SK-N-MC (cell line): ENCODE measurements around the gene IFTAP.
"Not testable (repeated sequence)": the region's sequence is repeated elsewhere in the genome, so short reads cannot be mapped to it uniquely, and the experiment has no call there.

Experiments
- DNase-seq: peaks from one replicate; pipeline ENCODE4 v3.0.0-alpha.2; 2011; ENCODE audit warnings: low read depth, low spot score
- H3K27ac ChIP-seq: fragments of 200-600 bp; sonication (generic); 2 replicates; pipeline ENCODE4 v1.5.1; 2016; ENCODE audit warnings: mixed run types
- H3K36me3 ChIP-seq: fragments of 200-600 bp; sonication (generic); 2 replicates; pipeline ENCODE4 v1.6.1; 2017; ENCODE audit warnings: antibody characterized with exemption, low read length, mixed read lengths; ENCODE audit not compliant: insufficient read depth
- H3K4me3 ChIP-seq: fragments of 200-600 bp; sonication (generic); 2 replicates; pipeline ENCODE4 v1.5.1; 2016
- H3K9ac ChIP-seq: fragments of 200-600 bp; sonication (generic); 2 replicates; pipeline ENCODE4 v1.8.0; 2017; ENCODE audit warnings: mixed run types, mixed read lengths; ENCODE audit not compliant: insufficient read length
- H3K9me3 ChIP-seq: fragments of 200-600 bp; sonication (generic); 2 replicates; pipeline ENCODE4 v1.6.1; 2017; ENCODE audit warnings: low read depth, mild to moderate bottlenecking, antibody characterized with exemption, low read length, moderate library complexity, mixed read lengths
- EZH2 ChIP-seq: fragments of 200-600 bp; sonication (generic); IDR thresholded peaks from one replicate; pipeline ENCODE4 v1.6.1; 2017; ENCODE audit warnings: antibody characterized with exemption
- FOXP2 ChIP-seq: optimal IDR thresholded peaks from 2 replicates; pipeline ENCODE3; 2011; ENCODE audit warnings: mild to moderate bottlenecking, moderate library complexity; ENCODE audit not compliant: insufficient read depth; ENCODE audit errors: extremely low read length, control extremely low read depth
- POLR2AphosphoS5 ChIP-seq: IDR thresholded peaks from 2 replicates; pipeline ENCODE4 v1.6.1; 2012; ENCODE audit warnings: mild to moderate bottlenecking, low read depth, low read length, borderline replicate concordance

The IFTAP gene, protein sequence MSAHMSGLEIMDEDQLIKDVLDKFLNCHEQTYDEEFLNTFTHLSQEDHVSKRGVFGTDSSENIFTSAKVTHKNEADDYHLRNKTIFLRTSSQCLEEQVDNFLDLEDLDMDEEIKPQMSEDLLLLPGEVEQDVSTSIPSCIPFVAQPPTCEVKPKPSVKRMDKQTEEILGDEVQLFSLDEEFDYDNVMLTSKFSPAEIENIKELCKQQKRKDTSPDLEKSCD

DNA sequence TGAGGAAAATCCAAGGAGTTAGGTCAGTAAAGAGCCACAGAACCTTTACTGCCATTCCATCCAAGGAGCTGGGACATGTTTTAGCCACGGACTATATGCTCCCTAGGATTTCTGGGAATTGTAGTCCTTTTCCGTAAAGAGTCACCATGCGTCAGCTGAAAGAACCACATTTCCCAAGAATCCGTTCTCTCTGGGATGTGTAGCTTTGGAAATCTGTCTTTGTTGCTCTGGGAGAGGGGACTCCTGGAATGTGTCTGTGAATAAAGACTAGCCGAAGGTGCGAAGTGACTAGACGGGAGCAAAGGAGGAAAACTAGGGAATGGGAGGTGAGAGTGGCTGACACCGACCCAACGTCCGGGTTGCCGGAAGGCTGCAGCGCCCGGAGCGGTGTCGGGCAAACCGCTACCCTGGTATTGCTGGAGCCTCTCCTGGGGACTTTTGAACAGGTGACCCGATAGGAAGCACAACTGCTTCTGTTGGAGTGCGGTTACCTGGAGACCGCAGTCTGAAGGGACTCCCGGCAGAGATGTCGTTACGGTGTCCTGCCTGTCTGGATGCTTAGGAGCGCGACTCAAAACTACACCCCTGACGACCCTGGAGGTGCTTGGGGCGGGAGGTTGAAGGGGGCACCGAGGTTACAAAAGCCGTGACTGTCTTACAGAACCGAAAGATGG is at the start of gene IFTAP:
Gene IFTAP (plus strand): TSS at position 187 of the 674 bp plus-strand sequence. CDS start 15,602 bp downstream, outside the sequence.
- no peak for TF ChIP-seq FOXP2
- peak; percentile 74 for TF ChIP-seq POLR2AphosphoS5
- H3K36me3 ChIP-seq = no peaks in the 10 kb centered on the region
- no peaks in the 10 kb centered on the region for H3K9me3 ChIP-seq
- no peak within 1 kb of the TSS for H3K27ac ChIP-seq
- H3K9ac ChIP-seq = peak within 1 kb of the TSS; percentile 81
- peak within 1 kb of the TSS; percentile 92 for H3K4me3 ChIP-seq
- DNase-seq = peak; percentile 90

DNA sequence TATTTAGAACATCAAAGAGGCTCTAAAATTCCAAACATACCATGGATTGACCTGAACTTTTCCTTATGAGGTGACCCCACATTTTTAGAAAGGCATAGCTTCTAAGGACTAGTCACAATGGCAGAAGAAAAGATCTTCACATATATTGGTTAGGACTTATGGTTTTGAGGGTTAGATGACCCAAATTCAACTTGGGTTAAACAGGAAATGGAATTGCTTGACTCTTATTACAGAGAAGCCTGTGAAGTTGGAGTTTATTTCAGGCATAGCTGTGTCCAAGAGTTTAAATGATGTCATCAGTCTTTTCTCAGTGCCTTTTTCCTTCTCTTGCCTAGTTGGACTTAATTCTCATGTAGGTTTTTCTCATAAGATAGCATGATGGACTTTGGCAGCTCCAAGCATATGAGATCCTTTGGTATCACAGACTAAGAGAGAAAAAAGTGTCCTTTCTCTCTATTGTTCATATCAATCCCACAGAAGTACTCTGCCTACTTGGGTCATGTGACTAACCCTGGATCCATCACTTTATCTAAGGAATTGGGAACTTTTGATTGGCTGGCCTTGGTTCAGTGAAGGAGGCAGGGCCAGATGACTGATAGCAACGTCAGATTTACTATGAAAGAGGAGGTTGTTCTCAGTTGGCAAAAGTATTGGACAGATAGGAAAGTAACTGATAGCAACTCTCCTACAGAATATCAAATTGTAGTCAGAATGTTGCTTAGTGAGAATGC is 43.8 kb upstream of the IFTAP start:
- no peaks in the 10 kb centered on the region for H3K9me3 ChIP-seq
- no peak overlapping the region for H3K9ac ChIP-seq
- no peak overlapping the region for H3K4me3 ChIP-seq
- no peak overlapping the region for H3K27ac ChIP-seq
- H3K36me3 ChIP-seq = no peaks in the 10 kb centered on the region
- TF ChIP-seq EZH2 (no peak), FOXP2 (no peak), POLR2AphosphoS5 (no peak)
- no peak for DNase-seq

DNA sequence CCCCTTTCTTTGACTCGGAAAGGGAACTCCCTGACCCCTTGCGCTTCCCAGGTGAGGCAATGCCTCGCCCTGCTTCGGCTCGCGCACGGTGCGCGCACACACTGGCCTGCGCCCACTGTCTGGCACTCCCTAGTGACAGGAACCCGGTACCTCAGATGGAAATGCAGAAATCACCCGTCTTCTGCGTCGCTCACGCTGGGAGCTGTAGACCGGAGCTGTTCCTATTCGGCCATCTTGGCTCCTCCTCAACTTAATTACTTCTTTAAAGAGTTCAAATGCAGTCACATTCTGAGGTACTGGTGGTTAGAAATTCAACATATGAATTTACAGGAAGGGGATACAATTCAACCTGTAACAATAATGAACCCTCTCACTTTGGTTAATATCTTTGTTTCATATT is 36.9 kb upstream of the IFTAP start:
- H3K36me3 ChIP-seq, H3K9me3 ChIP-seq, H3K9ac ChIP-seq, H3K4me3 ChIP-seq, H3K27ac ChIP-seq, DNase-seq: not testable (repeated sequence)

DNA sequence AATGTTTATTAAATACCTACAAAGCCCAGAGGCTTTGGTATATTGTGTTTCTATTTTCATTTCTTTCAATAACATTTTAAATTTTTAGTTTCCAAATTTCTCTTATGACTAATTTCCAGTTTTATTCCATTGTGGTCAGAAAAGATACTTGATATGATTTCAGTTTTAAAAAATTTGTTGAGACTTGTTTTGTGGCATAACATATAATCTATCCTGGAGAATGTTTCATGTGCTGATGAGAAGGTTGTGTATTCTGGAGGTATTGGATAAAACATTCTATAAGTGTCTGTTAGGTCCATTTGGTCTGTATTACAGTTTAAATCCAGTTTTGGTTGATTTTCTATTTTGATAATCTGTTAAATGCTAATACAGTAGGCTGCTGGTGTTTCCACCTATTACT is 36.3 kb upstream of the IFTAP start:
- H3K36me3 ChIP-seq = no peaks in the 10 kb centered on the region
- no peak for TF ChIP-seq EZH2
- no peak for TF ChIP-seq FOXP2
- TF ChIP-seq POLR2AphosphoS5 = no peak
- H3K4me3 ChIP-seq = no peak overlapping the region

DNA sequence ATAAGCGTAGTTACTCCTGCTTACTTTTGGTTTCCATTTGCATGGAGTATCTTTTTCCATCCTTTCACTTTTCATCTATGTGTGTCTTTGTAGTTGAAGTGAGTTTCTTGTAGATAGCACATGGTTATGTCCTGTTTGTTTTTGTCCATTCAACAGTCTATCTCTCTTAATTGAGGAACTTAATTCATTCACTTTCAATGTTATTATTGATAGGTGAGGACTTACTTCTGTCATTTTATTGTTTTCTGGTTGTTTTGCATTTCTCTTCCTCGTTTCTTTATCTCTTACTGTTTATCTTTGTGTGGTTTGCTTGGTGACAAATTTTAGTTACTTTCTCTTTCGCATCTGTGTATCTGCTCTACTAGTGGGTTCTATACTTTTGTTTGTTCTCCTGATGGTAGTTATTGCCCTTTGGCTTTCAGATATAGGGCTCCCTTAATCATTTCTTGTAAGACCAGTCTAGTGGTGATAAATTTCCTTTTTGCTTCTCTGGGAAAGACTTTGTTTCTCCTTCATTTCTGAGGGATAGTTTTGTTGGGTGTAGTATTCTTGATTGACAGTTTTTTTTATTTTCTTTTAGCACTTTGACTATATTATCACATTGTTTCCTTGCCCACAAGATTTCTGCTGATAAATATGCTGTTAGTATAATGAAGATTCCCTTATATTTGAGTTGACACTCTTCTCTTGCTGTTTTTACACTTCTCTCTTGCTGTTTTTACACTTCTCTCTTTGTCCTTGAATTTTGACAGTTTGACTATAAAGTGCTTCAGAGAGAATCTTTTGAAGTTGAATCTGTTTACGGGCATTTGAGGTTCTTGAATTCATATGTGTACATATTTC is 35.5 kb upstream of the IFTAP start:
- Histone ChIP-seq H3K9ac (no peak overlapping the region), H3K36me3 (no peaks in the 10 kb centered on the region), H3K4me3 (no peak overlapping the region), H3K27ac (no peak overlapping the region), H3K9me3 (no peaks in the 10 kb centered on the region)
- DNase-seq = no peak
- TF ChIP-seq POLR2AphosphoS5 (no peak), EZH2 (no peak), FOXP2 (no peak)

More for the DNA sequence above, 36.3 kb upstream of the IFTAP start:
- H3K27ac ChIP-seq = no peak overlapping the region
- H3K9ac ChIP-seq = no peak overlapping the region
- H3K9me3 ChIP-seq = no peaks in the 10 kb centered on the region
- DNase-seq = no peak

DNA sequence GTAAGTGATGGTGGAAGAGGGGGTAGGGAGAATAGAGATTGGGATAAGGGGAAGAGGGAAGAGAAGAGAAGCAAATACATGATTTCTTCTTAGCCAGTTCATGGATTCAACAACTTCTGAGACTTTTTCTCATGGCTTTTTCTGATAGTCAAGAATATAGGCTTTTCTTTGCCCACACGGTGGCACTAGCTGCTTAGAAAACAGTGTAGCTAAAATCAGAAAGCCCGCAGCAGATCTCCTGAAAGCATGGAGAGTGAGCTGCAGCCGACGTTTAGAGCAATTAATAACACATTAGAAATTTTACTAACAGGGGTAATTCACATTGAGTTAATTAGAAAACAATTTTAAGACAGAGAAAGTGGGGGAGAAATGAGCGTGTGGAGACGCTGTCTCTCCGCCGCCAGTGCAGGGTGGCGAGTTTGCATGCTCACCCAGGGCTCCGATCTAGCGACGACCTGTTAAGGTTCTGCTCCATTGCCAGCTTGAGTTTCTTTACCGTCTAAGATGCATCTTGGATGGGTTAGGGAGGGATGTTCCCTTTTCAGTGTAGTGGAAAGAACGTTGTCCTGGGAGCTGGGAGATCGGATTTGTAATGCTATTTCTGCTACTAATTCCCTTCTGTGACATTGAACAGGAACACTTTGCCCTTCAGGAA is 29.8 kb upstream of the IFTAP start:
- TF ChIP-seq POLR2AphosphoS5 (no peak), EZH2 (no peak), FOXP2 (no peak)
- DNase-seq = peak; percentile 57
- no peaks in the 10 kb centered on the region for H3K36me3 ChIP-seq
- no peak overlapping the region for H3K27ac ChIP-seq
- no peaks in the 10 kb centered on the region for H3K9me3 ChIP-seq
- H3K9ac ChIP-seq = no peak overlapping the region
- H3K4me3 ChIP-seq = peak overlapping the region; percentile 23; the same call in 1 of the 2 replicates

DNA sequence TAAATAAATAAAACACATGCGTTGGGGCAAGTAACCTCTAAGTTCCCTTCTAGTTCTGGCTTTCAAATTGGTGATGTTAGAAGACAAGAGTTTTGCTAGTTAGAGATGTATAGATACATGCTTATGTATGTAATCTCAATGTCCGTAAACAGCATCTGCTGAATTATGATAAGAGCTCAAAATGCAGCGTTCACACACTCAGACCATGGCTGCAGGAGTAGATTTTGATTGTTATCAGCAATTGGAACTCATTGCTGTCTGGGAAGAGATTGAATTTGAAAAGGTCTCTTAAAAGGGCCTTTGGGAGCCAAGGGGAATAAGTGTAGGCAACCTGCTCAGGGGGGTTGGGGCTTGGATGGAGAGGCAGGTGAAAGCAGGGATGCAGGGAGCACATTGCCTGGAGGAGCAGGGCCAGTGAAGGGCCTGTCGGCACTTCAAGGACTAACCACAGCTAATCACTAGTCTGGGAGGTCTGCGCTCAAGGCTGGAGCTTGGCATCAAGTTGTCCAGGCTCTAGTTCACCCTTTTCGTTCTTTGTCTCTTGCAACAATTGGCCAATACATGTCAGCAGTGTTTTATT is 29.2 kb upstream of the IFTAP start:
- Histone ChIP-seq H3K9me3 (no peaks in the 10 kb centered on the region), H3K27ac (no peak overlapping the region), H3K4me3 (no peak overlapping the region; the same call in 1 of the 2 replicates), H3K9ac (no peak overlapping the region), H3K36me3 (no peaks in the 10 kb centered on the region)
- TF ChIP-seq FOXP2 (no peak), POLR2AphosphoS5 (no peak), EZH2 (no peak)
- DNase-seq = no peak
